HuH-7.5 (cell line): ENCODE data around the gene ARF5.
"Not testable (repeated sequence)": the region's sequence is repeated elsewhere in the genome, so short reads cannot be mapped to it uniquely, and the experiment has no call there.

Source experiments
- DNase-seq: peaks from one replicate; pipeline ENCODE4 v3.0.0; 2011; ENCODE audit warnings: low spot score

The ARF5 gene

GRCh38 chr7:127588019-127588696 is at the start of gene ARF5:
Gene ARF5, plus strand, starts transcription at chr7:127588411. Its CDS starts 88 bp downstream, at chr7:127588499.
- DNase-seq, result peak; percentile 88

- no peak for DNase-seq
Observed at GRCh38 chr7:127539116-127539515, 49.1 kb upstream of the ARF5 start.

GRCh38 chr7:127540461-127540860 is 47.8 kb upstream of the ARF5 start:
- not testable (repeated sequence) for DNase-seq

- DNase-seq, result no peak
Observed at GRCh38 chr7:127541548-127541947, 46.7 kb upstream of the ARF5 start.

- DNase-seq, result no peak
Observed at GRCh38 chr7:127546313-127546712, 41.9 kb upstream of the ARF5 start.

- DNase-seq, result no peak
Observed at GRCh38 chr7:127550247-127550646, 38.0 kb upstream of the ARF5 start.

- no peak for DNase-seq
Observed at GRCh38 chr7:127551941-127552340, 36.3 kb upstream of the ARF5 start.

GRCh38 chr7:127556404-127556803 is 31.8 kb upstream of the ARF5 start:
- DNase-seq, result no peak

GRCh38 chr7:127557803-127558202 is 30.4 kb upstream of the ARF5 start:
- no peak for DNase-seq

- no peak for DNase-seq
Observed at GRCh38 chr7:127566242-127566641, 22.0 kb upstream of the ARF5 start.

GRCh38 chr7:127568034-127568433 is 20.2 kb upstream of the ARF5 start:
- DNase-seq, result not testable (repeated sequence)

- no peak for DNase-seq
Observed at GRCh38 chr7:127571741-127572505, 16.3 kb upstream of the ARF5 start.

- DNase-seq, result no peak
Observed at GRCh38 chr7:127578036-127578684, 10.1 kb upstream of the ARF5 start.

- no peak for DNase-seq
Observed at GRCh38 chr7:127578711-127579275, 9.4 kb upstream of the ARF5 start.

GRCh38 chr7:127580612-127581011 is 7.6 kb upstream of the ARF5 start:
- DNase-seq, result no peak

GRCh38 chr7:127581716-127582115 is 6.5 kb upstream of the ARF5 start:
- DNase-seq, result no peak

GRCh38 chr7:127582361-127582760 is 5.8 kb upstream of the ARF5 start:
- DNase-seq, result no peak

- no peak for DNase-seq
Observed at GRCh38 chr7:127584648-127585043, 3.6 kb upstream of the ARF5 start.

- peak; percentile 89 for DNase-seq
Observed at GRCh38 chr7:127585044-127585953, 2.9 kb upstream of the ARF5 start, which contains the start of gene GCC1. Gene GCC1, minus strand, starts transcription at chr7:127585596. Its CDS starts 414 bp downstream, at chr7:127585182.

- DNase-seq, result no peak
Observed at GRCh38 chr7:127586346-127586745, 1.9 kb upstream of the ARF5 start.

- no peak for DNase-seq
Observed at GRCh38 chr7:127587663-127588018, 570 bp upstream of the ARF5 start.
